PC-3 (cell line): ENCODE results near the gene TAF1A. TPM values are rescaled to one million over a fixed set of nuclear protein-coding genes. Genes with fewer than 3 reads are reported as not detected.

Experiments
- ATAC-seq: fragments of 200-7000 bp; cut with Tn5 transposase; 2 replicates; pipeline ENCODE4 v1.9.1; 2020; ENCODE audit warnings: mild to moderate bottlenecking, moderate library complexity
- BruUV-seq: library from RNA; stranded (reverse); fragments of 400-500 nt; replicated peaks from 2 replicates; lab custom pipeline; 2021; lab: Mats Ljungman, UMichigan
- CTCF ChIA-PET: fragments of 300-600 bp; sonication (Branson Sonifier 250); formaldehyde crosslinking; loops from one replicate; lab custom pipeline; 2022; ENCODE audit warnings: antibody characterized with exemption; lab: Charles Lee
- POLR2A ChIA-PET: fragments of 300-600 bp; sonication (Branson Sonifier 250); formaldehyde crosslinking; loops from one replicate; lab custom pipeline; 2022; ENCODE audit warnings: antibody characterized with exemption; ENCODE audit not compliant: unreplicated experiment; lab: Charles Lee
- DNase-seq: peaks from one replicate; pipeline ENCODE4 v3.0.0-alpha.2; 2015
- H2AFZ ChIP-seq: fragments of 300-600 bp; sonication (generic); 2 replicates; pipeline ENCODE4 v1.6.0; 2016; ENCODE audit warnings: antibody characterized with exemption, low read length
- H3F3A ChIP-seq: fragments of 300-600 bp; sonication (generic); one replicate; pipeline ENCODE4 v1.6.0; 2017; ENCODE audit warnings: antibody characterized with exemption, low read length, control low read depth, mild to moderate bottlenecking; ENCODE audit not compliant: unreplicated experiment
- H3K27ac ChIP-seq: fragments of 300-600 bp; sonication (generic); 2 replicates; pipeline ENCODE4 v1.5.1; 2016; ENCODE audit warnings: mild to moderate bottlenecking, low read length
- H3K27me3 ChIP-seq: fragments of 300-600 bp; sonication (generic); 2 replicates; pipeline ENCODE4 v1.6.1; 2016; ENCODE audit warnings: low read length, mixed read lengths
- H3K36me3 ChIP-seq: fragments of 300-600 bp; sonication (generic); 2 replicates; pipeline ENCODE4 v1.6.1; 2016; ENCODE audit warnings: low read depth, mixed run types, low read length, mixed read lengths
- H3K4me1 ChIP-seq: fragments of 300-600 bp; sonication (generic); 2 replicates; pipeline ENCODE4 v1.5.1; 2016; ENCODE audit warnings: low read length; ENCODE audit not compliant: insufficient read depth
- H3K4me2 ChIP-seq: fragments of 300-600 bp; sonication (generic); 2 replicates; pipeline ENCODE4 v1.6.0; 2016; ENCODE audit warnings: low read length
- H3K4me3 ChIP-seq: fragments of 300-600 bp; sonication (generic); 2 replicates; pipeline ENCODE4 v1.5.1; 2016; ENCODE audit warnings: mild to moderate bottlenecking, low read length, mixed read lengths
- H3K79me2 ChIP-seq: fragments of 300-600 bp; sonication (generic); 2 replicates; pipeline ENCODE4 v1.6.1; 2017; ENCODE audit warnings: low read length, mixed read lengths
- H3K9ac ChIP-seq: fragments of 300-600 bp; sonication (generic); 2 replicates; pipeline ENCODE4 v1.6.0; 2016; ENCODE audit warnings: mild to moderate bottlenecking, low read length
- H3K9me2 ChIP-seq: fragments of 300-600 bp; sonication (generic); replicated peaks from 2 replicates; pipeline ENCODE4 v1.6.1; 2016; ENCODE audit warnings: mixed run types, low read length, mixed read lengths
- H3K9me3 ChIP-seq: fragments of 300-600 bp; sonication (generic); 2 replicates; pipeline ENCODE4 v1.6.1; 2016; ENCODE audit warnings: low read length, mixed read lengths
- H4K20me1 ChIP-seq: fragments of 300-600 bp; sonication (generic); 2 replicates; pipeline ENCODE4 v1.6.1; 2016; ENCODE audit warnings: low read length, mixed read lengths
- EZH2 ChIP-seq: fragments of 300-600 bp; sonication (generic); IDR thresholded peaks from one replicate; pipeline ENCODE4 v1.6.1; 2017; ENCODE audit warnings: antibody characterized with exemption, mild to moderate bottlenecking, low read length; ENCODE audit not compliant: unreplicated experiment
- EZH2phosphoT487 ChIP-seq: fragments of 300-600 bp; sonication (generic); IDR thresholded peaks from 2 replicates; pipeline ENCODE4 v1.6.1; 2018; ENCODE audit warnings: mild to moderate bottlenecking, antibody characterized with exemption, low read length, borderline replicate concordance
- intact Hi-C: fragments of 100-400 bp; cut with micrococcal nuclease; formaldehyde crosslinking; loops from 2 replicates; pipeline ENCODE4 v1.9.0; 2023
- total RNA-seq: library from RNA; depleted of rRNA; stranded (reverse); fragments of >200 nt; gene quantifications from 2 replicates; pipeline ENCODE4 v1.2.3, GENCODE V29; 2014
- TF ChIP-seq, protein P1 (sequence below): fragments of 300-600 bp; sonication (generic); conservative IDR thresholded peaks from 2 replicates; pipeline ENCODE4 v1.5.1; 2017; ENCODE audit warnings: antibody characterized with exemption, low read depth, mild to moderate bottlenecking, low read length

Gene TAF1A
- total RNA-seq, 1 experiment from 2014 or later: 27.9 TPM

DNA sequence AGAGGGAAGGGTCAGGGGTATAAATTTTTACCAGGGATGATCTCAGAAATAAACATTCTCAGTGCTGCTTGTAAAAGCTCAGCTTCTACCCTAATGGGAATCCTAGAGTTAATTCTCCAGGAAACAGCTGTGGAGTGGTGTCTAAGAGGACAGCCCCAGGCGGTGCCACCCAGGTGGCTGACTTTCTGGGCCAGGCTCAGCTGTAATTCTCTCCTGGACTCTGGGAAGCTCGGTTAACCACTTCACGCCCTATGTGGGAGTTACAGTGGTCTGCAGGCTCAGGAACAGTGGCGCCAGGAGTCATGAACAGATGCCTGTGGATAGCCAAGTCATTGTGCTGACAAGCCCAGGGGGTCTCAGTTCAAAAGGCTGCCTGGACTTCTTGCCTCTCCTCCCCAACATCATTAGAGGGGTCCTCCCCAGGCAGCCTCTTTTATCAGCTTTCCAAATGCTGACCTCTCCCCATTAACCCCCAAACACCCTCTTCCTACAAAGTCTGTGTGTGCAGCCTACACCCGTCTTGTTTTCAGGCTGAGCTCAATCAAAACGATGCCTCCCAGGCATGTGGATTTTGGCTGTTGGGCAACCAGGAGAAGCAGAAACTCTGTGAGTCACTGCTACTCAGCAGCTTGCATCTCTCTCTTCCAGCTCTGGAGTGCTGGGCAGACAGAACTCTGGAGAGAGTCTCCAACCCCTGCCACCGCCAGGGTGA is 43.0 kb downstream of the TAF1A start:
- intact Hi-C loops: loop anchor here (2.0 kb wide), 1 partner anchor 82 kb away; no protein-coding TSS in a partner anchor
- peak overlapping the region; percentile 41 for H3K27ac ChIP-seq
- CTCF ChIA-PET: interaction anchor here (0.6 to 1.1 kb wide), 2 partner anchors 87 to 204 kb away, joined by 3 to 6 read pairs; no protein-coding TSS in a partner anchor

DNA sequence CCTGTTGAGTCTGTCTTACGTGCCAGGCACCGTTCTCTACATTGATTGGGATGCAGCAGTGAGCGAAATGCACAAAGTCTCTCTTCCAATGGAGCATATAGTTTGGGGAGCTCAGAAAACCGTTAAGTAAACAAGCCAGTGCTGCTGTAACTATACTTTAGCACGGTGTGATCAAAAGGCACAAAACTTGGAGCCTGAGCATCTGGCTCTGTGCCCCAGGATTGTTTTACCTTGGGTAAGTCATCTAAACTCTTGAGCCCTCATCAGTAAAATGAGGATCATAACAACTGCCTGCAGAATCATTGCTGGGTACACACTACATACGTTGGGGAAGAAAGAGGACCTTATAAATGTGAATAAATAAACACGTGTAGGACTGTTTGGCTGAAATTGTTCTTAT is 43.6 kb downstream of the TAF1A start:
- H2AFZ ChIP-seq: 0 out of 2 replicates have a peak overlapping the region, but pooled peaks have one; percentile 41
- intact Hi-C loops: loop anchor here (2.0 kb wide), 1 partner anchor 81 kb away; no protein-coding TSS in a partner anchor
- TF ChIP-seq, protein P1, sequence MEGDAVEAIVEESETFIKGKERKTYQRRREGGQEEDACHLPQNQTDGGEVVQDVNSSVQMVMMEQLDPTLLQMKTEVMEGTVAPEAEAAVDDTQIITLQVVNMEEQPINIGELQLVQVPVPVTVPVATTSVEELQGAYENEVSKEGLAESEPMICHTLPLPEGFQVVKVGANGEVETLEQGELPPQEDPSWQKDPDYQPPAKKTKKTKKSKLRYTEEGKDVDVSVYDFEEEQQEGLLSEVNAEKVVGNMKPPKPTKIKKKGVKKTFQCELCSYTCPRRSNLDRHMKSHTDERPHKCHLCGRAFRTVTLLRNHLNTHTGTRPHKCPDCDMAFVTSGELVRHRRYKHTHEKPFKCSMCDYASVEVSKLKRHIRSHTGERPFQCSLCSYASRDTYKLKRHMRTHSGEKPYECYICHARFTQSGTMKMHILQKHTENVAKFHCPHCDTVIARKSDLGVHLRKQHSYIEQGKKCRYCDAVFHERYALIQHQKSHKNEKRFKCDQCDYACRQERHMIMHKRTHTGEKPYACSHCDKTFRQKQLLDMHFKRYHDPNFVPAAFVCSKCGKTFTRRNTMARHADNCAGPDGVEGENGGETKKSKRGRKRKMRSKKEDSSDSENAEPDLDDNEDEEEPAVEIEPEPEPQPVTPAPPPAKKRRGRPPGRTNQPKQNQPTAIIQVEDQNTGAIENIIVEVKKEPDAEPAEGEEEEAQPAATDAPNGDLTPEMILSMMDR: no peak
- TF ChIP-seq EZH2phosphoT487 (no peak), EZH2 (no peak)
- H3K27me3 ChIP-seq: no peaks in the 10 kb centered on the region
- H3K4me2 ChIP-seq: peak overlapping the region; percentile 65
- H3K9me2 ChIP-seq: no peaks in the 10 kb centered on the region
- no peak for ATAC-seq
- no TSS peak for BruUV-seq
- H3K9ac ChIP-seq: no peak overlapping the region
- H3F3A ChIP-seq: no peaks in the 10 kb centered on the region
- no peaks in the 10 kb centered on the region for H4K20me1 ChIP-seq
- no peaks in the 10 kb centered on the region for H3K36me3 ChIP-seq
- no peaks in the 10 kb centered on the region for H3K79me2 ChIP-seq
- H3K4me3 ChIP-seq: no peak overlapping the region
- H3K4me1 ChIP-seq: peaks cover 25% of the 10 kb centered on the region
- ChIA-PET CTCF (interaction anchor here (1.1 kb wide), 1 partner anchor 88 kb away, joined by 6 read pairs; no protein-coding TSS in a partner anchor), POLR2A (no interaction called here)
- H3K27ac ChIP-seq: no peak overlapping the region
- no peaks in the 10 kb centered on the region for H3K9me3 ChIP-seq
- DNase-seq: no peak

More for the DNA sequence above, 43.0 kb downstream of the TAF1A start:
- Histone ChIP-seq H3F3A (no peaks in the 10 kb centered on the region), H3K9me3 (no peaks in the 10 kb centered on the region), H4K20me1 (no peaks in the 10 kb centered on the region), H3K36me3 (no peaks in the 10 kb centered on the region), H3K4me2 (peak overlapping the region; percentile 65), H3K79me2 (no peaks in the 10 kb centered on the region), H3K9me2 (no peaks in the 10 kb centered on the region), H3K27me3 (no peaks in the 10 kb centered on the region), H3K4me3 (peak overlapping the region; percentile 16; the same call in 1 of the 2 replicates), H2AFZ (peak overlapping the region; percentile 41), H3K9ac (no peak overlapping the region), H3K4me1 (peaks cover 25% of the 10 kb centered on the region)
- no TSS peak for BruUV-seq
- TF ChIP-seq, protein P1: no peak
- TF ChIP-seq EZH2 (no peak), EZH2phosphoT487 (no peak)
- POLR2A ChIA-PET: interaction anchor here (0.5 to 0.7 kb wide), 2 partner anchors 15 to 72 kb away, joined by 3 read pairs; no protein-coding TSS in a partner anchor
- DNase-seq (peak; percentile 96), ATAC-seq (peak; percentile 93)

DNA sequence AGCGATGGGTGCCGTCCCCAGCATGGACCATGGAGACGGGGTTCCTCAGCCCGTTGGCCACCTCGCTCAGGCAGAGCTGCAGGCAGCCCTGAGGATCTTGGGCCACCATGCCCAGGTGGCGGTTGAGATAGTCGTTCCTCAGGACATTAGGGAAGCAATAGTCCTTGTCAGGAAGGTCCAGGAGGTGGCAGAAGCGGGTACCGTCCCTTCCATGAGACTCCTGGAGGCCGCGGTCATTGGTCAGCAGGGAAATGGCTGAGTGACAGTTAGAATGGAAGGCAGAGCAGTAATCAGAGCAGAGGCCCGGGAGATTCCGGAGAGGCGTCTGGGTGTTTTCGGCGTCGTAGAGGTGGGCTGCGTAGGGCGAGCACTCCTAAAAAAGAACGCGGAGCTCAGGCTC is 45.9 kb downstream of the TAF1A start:
- no TSS peak for BruUV-seq
- Histone ChIP-seq H3K27ac (no peak overlapping the region), H4K20me1 (no peaks in the 10 kb centered on the region), H3K4me3 (no peak overlapping the region), H2AFZ (no peak overlapping the region), H3K9ac (no peak overlapping the region), H3K9me2 (no peaks in the 10 kb centered on the region), H3K4me1 (peaks cover 25% of the 10 kb centered on the region), H3K79me2 (no peaks in the 10 kb centered on the region), H3K9me3 (no peaks in the 10 kb centered on the region), H3K36me3 (no peaks in the 10 kb centered on the region), H3K4me2 (no peak overlapping the region), H3K27me3 (no peaks in the 10 kb centered on the region), H3F3A (no peaks in the 10 kb centered on the region)
- no peak for ATAC-seq
- CTCF ChIA-PET: no interaction called here
- TF ChIP-seq EZH2phosphoT487: no peak
- TF ChIP-seq, protein P1: peak; percentile 38
- TF ChIP-seq EZH2: no peak
- DNase-seq: no peak
- intact Hi-C loops: no loop called here
- POLR2A ChIA-PET: no interaction called here
